NCI-H748 (cell line): ENCODE data around the gene PTPRG.
"Not testable (repeated sequence)": the region's sequence is repeated elsewhere in the genome, so short reads cannot be mapped to it uniquely, and the experiment has no call there.

Experiments
- DNase-seq: peaks from one replicate; lab custom pipeline; 2025; ENCODE audit not compliant: unreplicated experiment; lab: John Stamatoyannopoulos, UW

The PTPRG gene

DNA sequence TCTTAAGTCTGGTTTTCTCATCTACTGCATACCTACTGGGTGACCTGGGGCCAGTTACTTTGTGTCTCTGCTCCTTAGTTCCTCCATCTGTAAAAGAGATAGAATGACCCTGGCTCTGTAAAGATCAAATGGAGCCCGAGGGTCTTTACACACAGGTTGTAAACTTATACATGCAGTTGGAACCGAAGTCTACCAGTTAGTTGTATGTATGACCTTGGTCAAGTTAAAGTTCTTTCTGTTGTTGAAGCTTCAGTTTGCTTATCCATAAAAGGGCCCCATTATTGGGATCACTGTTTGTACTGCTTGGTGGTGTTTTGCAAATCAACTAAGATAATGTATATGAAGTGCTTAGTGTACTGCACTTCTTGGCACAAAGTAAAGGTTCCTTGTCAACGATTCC lies 186.9 kb downstream of the PTPRG start:
- DNase-seq, result no peak

DNA sequence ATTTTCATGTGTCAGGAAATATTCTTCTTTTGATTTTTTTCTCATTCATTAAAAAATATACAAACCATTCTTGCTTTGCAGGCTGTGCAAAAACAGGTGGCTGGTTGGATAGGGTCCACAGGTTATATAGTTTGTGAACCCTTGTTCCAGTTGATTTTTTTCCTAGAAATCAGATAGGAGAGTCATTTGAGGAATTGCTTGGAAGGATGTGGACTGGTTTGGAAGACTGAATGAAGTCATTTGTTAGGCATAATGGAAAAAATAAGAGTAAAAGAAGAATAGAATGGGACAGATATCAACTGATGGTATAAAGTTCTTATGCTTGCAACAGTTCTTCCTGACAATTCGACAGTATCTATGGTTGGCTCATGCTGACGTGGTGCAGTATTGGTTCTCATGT lies 189.4 kb downstream of the PTPRG start:
- no peak for DNase-seq

DNA sequence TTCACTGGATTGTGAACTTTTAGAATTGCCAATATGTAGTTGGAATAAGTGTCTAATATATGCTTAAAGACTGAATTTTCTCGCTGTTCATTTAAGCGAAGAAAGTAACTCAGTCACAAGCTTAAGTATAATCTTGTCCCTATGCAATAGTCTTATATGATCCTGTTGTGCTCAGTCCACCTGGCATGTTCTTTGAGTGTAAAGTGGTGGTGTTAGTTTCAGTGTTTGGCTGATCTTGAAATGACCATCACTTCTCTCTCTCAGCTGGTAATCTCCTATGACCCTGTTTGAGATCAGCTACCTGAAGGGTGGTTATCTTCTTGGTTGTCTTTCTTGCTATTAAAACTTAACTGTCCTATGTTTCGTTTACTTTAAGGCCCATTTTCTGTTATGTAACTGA lies 197.5 kb downstream of the PTPRG start:
- DNase-seq, result no peak

- DNase-seq, result not testable (repeated sequence)
These were observed 199.4 kb downstream of the PTPRG start for GRCh38 chr3:61760783-61761182.

GRCh38 chr3:61761694-61762430 lies 200.5 kb downstream of the PTPRG start:
- no peak for DNase-seq

DNA sequence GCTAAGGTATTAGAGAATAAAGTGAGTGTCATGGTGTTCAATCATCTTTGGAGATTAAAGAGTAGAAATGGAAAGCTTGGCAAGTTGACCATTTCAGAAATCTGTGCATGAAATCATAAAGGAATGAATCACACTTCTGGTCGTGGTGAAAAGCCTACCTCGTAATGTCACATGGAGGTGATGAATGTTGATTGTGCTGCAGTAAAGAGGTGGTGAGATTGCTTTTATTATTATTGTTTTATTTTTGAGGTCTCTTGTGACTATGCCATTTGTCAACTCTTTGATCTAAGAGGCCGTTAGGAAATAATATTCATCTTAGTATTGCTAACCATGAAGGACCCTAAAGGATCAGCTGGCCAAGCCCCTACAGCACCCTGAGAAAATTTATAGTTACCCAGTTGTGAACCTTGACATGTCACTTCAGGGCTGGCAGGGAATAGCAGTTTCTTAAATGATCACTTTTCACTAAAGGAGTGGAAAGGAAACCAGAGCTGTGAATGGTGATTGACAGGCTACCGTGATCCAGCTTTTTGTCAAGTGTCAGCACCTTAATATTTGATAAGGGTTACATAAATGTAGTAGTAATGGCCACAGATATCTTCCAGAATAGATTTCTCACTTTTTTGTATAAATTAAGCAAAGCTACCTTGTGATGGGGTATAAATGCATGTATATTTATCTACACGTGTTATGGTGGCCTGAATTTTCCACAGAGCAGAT lies 203.9 kb downstream of the PTPRG start:
- no peak for DNase-seq

DNA sequence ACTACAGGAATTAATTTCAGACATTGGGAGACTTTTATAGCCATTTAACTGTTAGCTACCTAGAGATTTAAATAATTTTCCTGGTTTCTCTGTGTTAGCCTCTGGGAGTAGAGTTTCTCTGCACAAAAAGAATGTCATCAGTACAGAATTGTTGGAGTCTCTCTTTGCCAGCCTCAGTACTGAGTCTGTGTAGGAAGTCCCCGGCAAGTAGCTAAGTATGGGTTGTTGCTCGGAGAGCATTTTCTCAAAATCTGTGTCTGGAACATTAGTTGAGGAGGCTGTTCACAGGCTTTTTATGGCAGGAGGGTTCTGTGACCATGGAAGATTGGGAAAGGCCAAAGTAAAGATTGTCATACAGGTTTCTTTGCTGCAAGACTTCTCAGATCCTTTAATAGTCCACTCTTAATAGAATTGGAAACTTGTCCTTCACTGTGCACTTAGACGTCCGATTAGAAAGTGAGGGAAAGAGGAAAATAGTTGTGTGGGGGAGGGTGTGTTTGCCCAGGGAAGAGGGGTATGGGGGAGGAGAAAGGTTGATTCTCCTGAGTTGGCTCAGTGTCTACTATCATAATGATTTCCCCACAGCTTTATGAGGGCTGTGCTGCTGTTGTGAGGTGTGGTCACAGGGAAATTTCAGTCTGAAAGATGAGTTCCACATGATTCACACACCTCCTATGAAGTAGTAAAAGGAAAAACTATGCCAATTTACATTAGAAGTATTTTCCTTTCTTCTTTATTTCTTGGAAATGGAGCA lies 207.1 kb downstream of the PTPRG start:
- DNase-seq, result no peak

DNA sequence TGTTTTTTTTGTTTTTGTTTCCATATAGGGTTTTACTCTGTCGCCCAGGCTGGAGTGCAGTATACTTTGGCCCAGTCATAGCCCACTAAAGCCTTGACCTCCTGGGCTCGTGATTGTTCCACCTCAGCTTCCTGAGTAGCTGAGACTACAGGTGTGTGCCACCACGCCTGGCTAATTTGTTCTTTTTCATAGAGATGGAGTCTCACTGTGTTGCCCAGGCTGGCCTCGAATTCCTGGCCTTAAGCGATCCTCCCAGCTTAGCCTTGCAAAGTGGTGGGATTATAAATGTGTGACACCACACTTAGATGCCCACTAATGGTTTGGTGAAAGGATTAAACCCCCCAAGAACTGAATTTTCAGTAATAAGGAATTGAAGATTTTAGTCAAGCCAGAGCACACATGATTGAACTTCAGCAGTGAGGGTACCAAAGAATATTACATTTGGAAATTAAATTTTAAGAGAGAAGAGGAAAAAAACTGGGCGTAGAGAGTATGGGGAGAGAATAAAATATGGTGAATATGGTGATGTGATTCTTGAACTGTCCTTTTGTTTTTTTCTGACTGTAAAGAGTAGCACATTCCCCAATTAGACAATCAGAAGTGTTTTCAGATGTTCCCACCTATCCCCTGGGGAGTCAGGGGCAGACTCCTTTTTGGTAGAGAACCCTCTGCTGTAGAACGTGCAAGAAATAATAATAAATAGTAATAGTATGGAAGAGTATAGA lies 208.1 kb downstream of the PTPRG start:
- no peak for DNase-seq

- DNase-seq, result no peak
These were observed 210.6 kb downstream of the PTPRG start for GRCh38 chr3:61771976-61772375.

- DNase-seq, result no peak
These were observed 211.1 kb downstream of the PTPRG start for GRCh38 chr3:61772456-61772855.

DNA sequence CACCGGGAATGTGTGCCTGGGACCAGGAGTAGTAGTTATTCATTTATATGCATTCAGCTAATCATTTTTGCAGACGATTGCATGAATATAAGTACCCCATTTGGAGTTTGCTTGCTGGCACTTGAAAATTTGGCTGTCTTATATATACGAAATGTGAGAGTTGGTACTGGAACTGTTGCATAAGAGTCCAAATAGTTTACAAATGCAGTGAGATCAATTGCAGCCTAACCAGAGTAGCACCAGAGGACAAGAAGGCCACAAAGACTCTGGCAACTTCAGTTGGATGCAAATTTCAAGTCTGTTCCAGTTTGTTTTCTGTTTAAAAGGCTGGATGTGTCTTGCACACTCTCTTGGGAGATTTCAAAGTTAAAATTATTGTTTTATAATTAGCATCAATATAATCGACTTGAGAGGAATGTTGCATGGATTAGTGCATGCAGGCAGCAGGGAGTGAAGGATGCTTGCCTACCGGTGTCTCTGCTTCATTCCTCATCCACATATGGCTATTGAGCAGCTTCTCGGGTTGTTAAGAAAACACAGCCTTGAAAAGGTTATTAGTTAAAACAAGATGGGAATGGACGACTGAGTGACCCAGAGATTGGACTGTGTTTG lies 213.0 kb downstream of the PTPRG start:
- DNase-seq, result no peak

DNA sequence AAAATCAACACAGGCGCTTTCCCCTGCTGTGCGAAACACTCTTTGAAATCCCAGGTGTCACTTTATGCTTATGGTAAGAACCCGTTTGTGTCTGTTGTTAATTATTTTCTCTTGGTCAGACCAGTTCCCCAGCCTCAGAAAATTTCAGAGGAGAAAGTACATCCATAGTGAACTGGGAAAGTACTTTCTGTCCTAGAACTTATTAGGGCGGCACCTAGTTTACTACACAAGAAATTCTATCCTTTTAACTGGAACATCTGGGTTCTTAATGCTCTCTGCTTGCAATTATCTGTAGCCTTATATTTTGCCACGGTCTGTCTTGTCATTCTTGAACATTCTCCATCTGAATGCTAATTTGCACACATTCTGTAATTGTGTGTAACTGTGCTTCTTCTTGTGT lies 215.0 kb downstream of the PTPRG start:
- no peak for DNase-seq

DNA sequence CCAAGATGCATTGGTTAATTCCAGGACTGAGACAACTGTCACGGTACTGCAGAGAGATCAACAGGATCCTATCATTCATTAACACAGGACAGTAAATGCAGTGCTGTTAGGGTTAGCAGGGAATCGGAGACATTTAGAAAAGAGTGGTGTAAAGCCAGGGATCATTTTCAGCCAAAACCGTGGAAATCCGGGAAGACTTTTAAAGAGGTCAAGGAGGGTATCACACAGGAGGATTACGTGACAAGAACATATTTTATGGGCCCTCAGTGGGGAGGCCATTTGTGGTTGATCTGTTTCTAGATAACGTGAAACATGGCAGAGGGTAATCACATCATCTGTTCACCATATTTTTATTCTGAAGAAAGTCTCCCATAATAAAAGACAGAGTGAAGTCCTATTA lies 216.1 kb downstream of the PTPRG start:
- no peak for DNase-seq

DNA sequence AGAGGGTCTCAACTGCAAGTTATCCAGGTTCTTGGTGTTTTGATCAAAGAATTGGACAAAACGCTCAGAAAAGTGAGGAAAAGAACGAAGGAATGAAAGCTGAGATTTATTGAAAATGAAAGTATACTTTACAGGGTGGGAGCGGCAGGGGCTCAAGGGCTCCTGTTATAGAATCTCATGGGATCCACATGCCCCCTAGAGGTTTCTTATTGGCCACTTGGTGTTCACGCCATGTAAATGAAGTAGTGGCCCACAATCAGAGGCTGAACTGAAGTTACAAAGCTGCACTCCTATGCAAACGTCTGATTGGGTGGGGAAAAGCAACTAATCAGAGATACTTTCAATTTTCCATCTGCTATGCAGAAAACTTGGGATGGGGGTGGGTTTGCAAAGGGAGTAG lies 216.7 kb downstream of the PTPRG start:
- peak; percentile 4 for DNase-seq

DNA sequence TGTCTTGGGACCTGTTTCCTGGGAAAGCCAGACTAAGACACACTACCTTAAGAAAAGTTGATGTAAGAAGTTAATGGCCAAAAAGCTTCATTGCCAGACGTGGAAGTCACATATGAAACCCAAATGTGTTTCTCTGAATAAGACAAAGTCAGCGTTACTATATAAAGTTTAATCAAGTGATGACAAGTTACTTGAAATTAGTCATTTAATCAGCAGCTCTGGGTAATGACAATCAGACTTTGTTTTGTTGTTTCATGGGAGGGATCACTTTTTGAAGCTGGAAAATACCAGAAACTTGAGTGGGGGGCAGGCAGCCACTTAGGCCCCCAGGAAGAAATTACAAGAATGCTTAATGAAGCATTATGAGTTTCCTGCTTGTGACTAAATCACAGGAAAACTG lies 218.6 kb downstream of the PTPRG start:
- no peak for DNase-seq

DNA sequence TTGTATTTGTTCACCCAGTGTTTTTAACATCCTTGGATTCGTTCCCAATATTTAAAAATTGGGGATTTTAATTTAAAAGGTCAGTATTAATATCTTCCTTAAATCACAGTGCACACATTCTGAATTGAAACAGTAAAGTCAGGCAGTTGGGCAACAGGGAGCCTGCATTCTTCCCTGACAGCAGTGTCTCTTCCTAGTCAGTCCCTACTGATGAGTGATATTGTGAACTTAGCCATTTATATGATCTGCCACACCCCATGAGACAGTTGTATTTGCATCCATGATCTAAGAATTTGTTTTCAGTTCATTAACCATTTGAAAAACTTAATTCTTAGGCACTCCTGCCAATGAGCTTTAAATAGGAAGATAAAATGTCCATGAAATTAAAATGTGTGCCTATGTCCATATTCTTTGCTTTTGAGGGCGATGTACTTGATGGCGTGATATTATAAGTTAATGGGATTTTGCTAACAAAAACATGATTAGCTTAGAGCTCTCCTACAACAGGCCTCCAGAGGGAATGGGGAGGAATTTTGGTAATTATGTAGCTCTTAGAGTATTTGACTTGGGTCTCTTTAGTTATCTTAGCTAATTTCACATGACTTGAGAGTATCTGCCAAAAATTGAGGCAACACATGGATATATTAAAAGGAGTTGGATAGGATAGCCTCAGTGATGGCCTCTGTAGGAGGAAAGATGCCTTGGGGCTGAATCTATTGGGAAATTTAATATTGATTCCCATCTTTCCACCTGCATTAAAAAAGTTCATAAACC lies 219.3 kb downstream of the PTPRG start:
- no peak for DNase-seq

GRCh38 chr3:61783993-61784718 lies 222.8 kb downstream of the PTPRG start:
- DNase-seq, result no peak

- no peak for DNase-seq
These were observed 227.5 kb downstream of the PTPRG start for GRCh38 chr3:61788623-61789507.

- peak; percentile 7 for DNase-seq
These were observed 228.5 kb downstream of the PTPRG start for GRCh38 chr3:61789861-61790260.
